ENCODE results near the gene MUS81. TPM values are rescaled to one million over a fixed set of nuclear protein-coding genes. Genes with fewer than 3 reads are reported as not detected.
A peak's percentile ranks its signal among the peaks of the same experiment; 100 is the strongest.

MUS81 gene
- total RNA-seq, 2 experiments from 2014 or later, result 54.7 to 60.2 TPM

GRCh38 chr11:65871811-65872548 is 11.7 kb downstream of the MUS81 start:
- H3K9me3 Mint-ChIP-seq, result no peaks in the 10 kb centered on the region
- ChIA-PET POLR2A (interaction anchor here (0.6 to 29.8 kb wide), 8 partner anchors 15 to 284 kb away, joined by 3 to 560 read pairs (median 3); partner anchors contain the start of genes CCDC85B, CFL1, CTSW and FIBP), CTCF (interaction anchor here (0.9 to 7.1 kb wide), 5 partner anchors 9 to 117 kb away, joined by 3 to 153 read pairs (median 6); partner anchors contain the start of genes CCDC85B, CFL1, FIBP and MUS81)
- ATAC-seq (no peak), DNase-seq (no peak)
- H3K4me3 Mint-ChIP-seq, result peak overlapping the region; percentile 39
- H3K36me3 Mint-ChIP-seq (ENCODE audit: low read depth), result peaks cover 5% of the 10 kb centered on the region
- no peaks in the 10 kb centered on the region for H3K27me3 Mint-ChIP-seq
- no peak overlapping the region for H3K27ac Mint-ChIP-seq
- H3K4me1 Mint-ChIP-seq (ENCODE audit: low read depth), result peaks cover 39% of the 10 kb centered on the region
- intact Hi-C loops (cut with micrococcal nuclease), result no loop called here
- TF ChIP-seq CTCF (IDR thresholded peaks at IDR 0.05), result no peak

GRCh38 chr11:65872586-65873317 is 12.5 kb downstream of the MUS81 start, which contains the start of gene EFEMP2:
Gene EFEMP2, minus strand, starts transcription at chr11:65872800. Its CDS starts 446 bp downstream, at chr11:65872354.
- CTCF ChIA-PET, result interaction anchor here (1.2 to 7.1 kb wide), 4 partner anchors 13 to 54 kb away, joined by 3 to 153 read pairs (median 34); partner anchors contain the start of genes CCDC85B, CFL1, FIBP and MUS81
- DNase-seq, result no peak
- Mint-ChIP-seq H3K9me3 (no peaks in the 10 kb centered on the region), H3K4me1 (ENCODE audit: low read depth) (peaks cover 44% of the 10 kb centered on the region), H3K36me3 (ENCODE audit: low read depth) (peaks cover 1% of the 10 kb centered on the region), H3K27ac (peak within 1 kb of the TSS; percentile 81), H3K27me3 (no peaks in the 10 kb centered on the region), H3K4me3 (peak within 1 kb of the TSS; percentile 84)
- POLR2A ChIA-PET, result interaction anchor here (0.8 to 29.8 kb wide), 5 partner anchors 15 to 483 kb away, joined by 3 to 560 read pairs (median 3); partner anchors contain the start of genes CCDC85B, CFL1, CTSW and FIBP
- intact Hi-C loops (cut with micrococcal nuclease), result no loop called here
- no peak for TF ChIP-seq CTCF (IDR thresholded peaks at IDR 0.05)
- no peak for ATAC-seq

GRCh38 chr11:65873318-65874156 is 13.3 kb downstream of the MUS81 start:
- Mint-ChIP-seq H3K27ac (peak overlapping the region; percentile 81), H3K27me3 (no peaks in the 10 kb centered on the region), H3K9me3 (no peaks in the 10 kb centered on the region), H3K4me3 (peak overlapping the region; percentile 84), H3K36me3 (ENCODE audit: low read depth) (no peaks in the 10 kb centered on the region), H3K4me1 (ENCODE audit: low read depth) (peaks cover 49% of the 10 kb centered on the region)
- intact Hi-C loops (cut with micrococcal nuclease), result no loop called here
- ChIA-PET CTCF (interaction anchor here (1.0 to 7.1 kb wide), 3 partner anchors 12 to 15 kb away, joined by 4 to 153 read pairs (median 7); partner anchors contain the start of genes CCDC85B and FIBP), POLR2A (interaction anchor here (0.8 to 29.8 kb wide), 4 partner anchors 16 to 484 kb away, joined by 3 to 560 read pairs (median 92); partner anchors contain the start of genes CCDC85B, CFL1, CTSW and FIBP)
- peak; percentile 97 for ATAC-seq
- no peak for TF ChIP-seq CTCF (IDR thresholded peaks at IDR 0.05)
- DNase-seq, result peak; percentile 97

GRCh38 chr11:65879617-65880016 is 19.4 kb downstream of the MUS81 start, which contains the start of gene CTSW:
Gene CTSW, plus strand, starts transcription at chr11:65879837. Its CDS starts 18 bp downstream, at chr11:65879855.
- DNase-seq (peak; percentile 81), ATAC-seq (peak; percentile 63)
- Mint-ChIP-seq H3K27me3 (no peaks in the 10 kb centered on the region), H3K4me1 (ENCODE audit: low read depth) (peaks cover 55% of the 10 kb centered on the region), H3K36me3 (ENCODE audit: low read depth) (peaks cover 11% of the 10 kb centered on the region), H3K4me3 (peak within 1 kb of the TSS; percentile 89), H3K9me3 (no peaks in the 10 kb centered on the region), H3K27ac (peak within 1 kb of the TSS; percentile 91)
- CTCF ChIA-PET, result interaction anchor here (1.2 to 6.6 kb wide), 5 partner anchors 9 to 168 kb away, joined by 3 to 43 read pairs (median 6); partner anchors contain the start of genes CCDC85B, FIBP, KAT5 and MUS81
- intact Hi-C loops (cut with micrococcal nuclease), result no loop called here
- TF ChIP-seq CTCF (IDR thresholded peaks at IDR 0.05), result no peak
- POLR2A ChIA-PET, result interaction anchor here (0.8 to 28.1 kb wide), 6 partner anchors 10 to 106 kb away, joined by 3 to 560 read pairs (median 4); partner anchors contain the start of genes CCDC85B, CFL1, EFEMP2 and FIBP

All from activated CD8-positive, alpha-beta T cell treated with anti-CD3 and anti-CD28 coated beads for 36 hours (primary cell).